Measurements from ENCODE around the gene TANC1.

DNA sequence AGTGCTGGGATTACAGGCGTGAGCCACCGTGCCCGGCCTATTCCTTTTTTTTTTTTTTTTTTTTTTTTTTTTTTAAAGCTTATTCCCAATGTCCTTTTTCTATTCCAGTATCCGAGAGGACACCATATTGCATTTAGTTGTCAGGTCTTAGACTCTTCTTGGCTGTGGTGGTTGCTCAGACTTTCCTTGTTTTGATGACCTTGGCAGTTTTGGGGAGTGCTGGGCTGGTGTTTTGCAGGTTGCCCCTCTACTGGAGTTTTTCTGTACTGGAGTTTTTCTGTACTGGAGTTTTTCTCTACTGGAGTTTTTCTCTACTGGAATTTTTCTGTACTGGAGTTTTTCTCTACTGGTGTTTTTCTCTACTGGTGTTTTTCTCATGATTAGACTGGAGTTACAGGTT is 149.2 kb downstream of the TANC1 start:
- TF ChIP-seq, protein P1, sequence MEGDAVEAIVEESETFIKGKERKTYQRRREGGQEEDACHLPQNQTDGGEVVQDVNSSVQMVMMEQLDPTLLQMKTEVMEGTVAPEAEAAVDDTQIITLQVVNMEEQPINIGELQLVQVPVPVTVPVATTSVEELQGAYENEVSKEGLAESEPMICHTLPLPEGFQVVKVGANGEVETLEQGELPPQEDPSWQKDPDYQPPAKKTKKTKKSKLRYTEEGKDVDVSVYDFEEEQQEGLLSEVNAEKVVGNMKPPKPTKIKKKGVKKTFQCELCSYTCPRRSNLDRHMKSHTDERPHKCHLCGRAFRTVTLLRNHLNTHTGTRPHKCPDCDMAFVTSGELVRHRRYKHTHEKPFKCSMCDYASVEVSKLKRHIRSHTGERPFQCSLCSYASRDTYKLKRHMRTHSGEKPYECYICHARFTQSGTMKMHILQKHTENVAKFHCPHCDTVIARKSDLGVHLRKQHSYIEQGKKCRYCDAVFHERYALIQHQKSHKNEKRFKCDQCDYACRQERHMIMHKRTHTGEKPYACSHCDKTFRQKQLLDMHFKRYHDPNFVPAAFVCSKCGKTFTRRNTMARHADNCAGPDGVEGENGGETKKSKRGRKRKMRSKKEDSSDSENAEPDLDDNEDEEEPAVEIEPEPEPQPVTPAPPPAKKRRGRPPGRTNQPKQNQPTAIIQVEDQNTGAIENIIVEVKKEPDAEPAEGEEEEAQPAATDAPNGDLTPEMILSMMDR (IDR thresholded peaks at IDR 0.05): no peak
- TF ChIP-seq POLR2AphosphoS5 (IDR thresholded peaks at IDR 0.05): no peak

All from transverse colon (tissue), 4 donors.